Hematopoietic multipotent progenitor cell (in vitro differentiated cells): ENCODE results near the gene JAZF1. TPM values are rescaled to one million over a fixed set of nuclear protein-coding genes. Genes with fewer than 3 reads are reported as not detected.

ENCODE experiments used
- DNase-seq, 3 donors: peaks; one replicate each; pipeline ENCODE4 v3.0.0-alpha.2; 2011 to 2015; ENCODE audit warnings: low read depth in 2 of 3, low spot score in 2 of 3
- total RNA-seq: library from RNA; depleted of rRNA; stranded (reverse); fragments of >200 nt; gene quantifications from one replicate; pipeline ENCODE4 v1.2.3, GENCODE V29; 2012

JAZF1 gene
- total RNA-seq, 1 donor: 0.54 TPM

GRCh38 chr7:28168393-28169158 lies 12.0 kb downstream of the JAZF1 start:
- DNase-seq: no peak

GRCh38 chr7:28166982-28167715 lies 13.4 kb downstream of the JAZF1 start:
- no peak for DNase-seq

GRCh38 chr7:28165961-28166955 lies 14.3 kb downstream of the JAZF1 start:
- no peak for DNase-seq

- no peak for DNase-seq
These were observed 15.3 kb downstream of the JAZF1 start for GRCh38 chr7:28165261-28165660.

- no peak for DNase-seq
These were observed 16.6 kb downstream of the JAZF1 start for GRCh38 chr7:28163949-28164348.

- no peak for DNase-seq
These were observed 19.3 kb downstream of the JAZF1 start for GRCh38 chr7:28161331-28161730.

- DNase-seq: no peak
These were observed 20.0 kb downstream of the JAZF1 start for GRCh38 chr7:28160551-28160991.

GRCh38 chr7:28157831-28158416 lies 22.7 kb downstream of the JAZF1 start:
- DNase-seq: no peak

GRCh38 chr7:28157076-28157745 lies 23.4 kb downstream of the JAZF1 start:
- DNase-seq: no peak

- no peak for DNase-seq
These were observed 24.2 kb downstream of the JAZF1 start for GRCh38 chr7:28156401-28156800.

- DNase-seq: no peak
These were observed 24.6 kb downstream of the JAZF1 start for GRCh38 chr7:28155964-28156363.

GRCh38 chr7:28155019-28155660 lies 25.5 kb downstream of the JAZF1 start:
- DNase-seq: no peak

- DNase-seq: no peak
These were observed 28.0 kb downstream of the JAZF1 start for GRCh38 chr7:28152594-28152993.

GRCh38 chr7:28151965-28152364 lies 28.6 kb downstream of the JAZF1 start:
- no peak for DNase-seq

- DNase-seq: no peak
These were observed 31.1 kb downstream of the JAZF1 start for GRCh38 chr7:28149291-28150101.

GRCh38 chr7:28145931-28146330 lies 34.7 kb downstream of the JAZF1 start:
- no peak for DNase-seq

- no peak for DNase-seq
These were observed 35.4 kb downstream of the JAZF1 start for GRCh38 chr7:28145090-28145626.

GRCh38 chr7:28144266-28144665 lies 36.3 kb downstream of the JAZF1 start:
- no peak for DNase-seq
